HG02759 (cell line): ENCODE data around the gene HYDIN.
"Not testable (repeated sequence)": the region's sequence is repeated elsewhere in the genome, so short reads cannot be mapped to it uniquely, and the experiment has no call there.

Experiments used
- ATAC-seq: cut with Tn5 transposase; IDR thresholded peaks from one replicate; pipeline ENCODE4 v1.9.1; 2021; ENCODE audit warnings: mild to moderate bottlenecking, moderate library complexity; ENCODE audit not compliant: unreplicated experiment

HYDIN gene

DNA sequence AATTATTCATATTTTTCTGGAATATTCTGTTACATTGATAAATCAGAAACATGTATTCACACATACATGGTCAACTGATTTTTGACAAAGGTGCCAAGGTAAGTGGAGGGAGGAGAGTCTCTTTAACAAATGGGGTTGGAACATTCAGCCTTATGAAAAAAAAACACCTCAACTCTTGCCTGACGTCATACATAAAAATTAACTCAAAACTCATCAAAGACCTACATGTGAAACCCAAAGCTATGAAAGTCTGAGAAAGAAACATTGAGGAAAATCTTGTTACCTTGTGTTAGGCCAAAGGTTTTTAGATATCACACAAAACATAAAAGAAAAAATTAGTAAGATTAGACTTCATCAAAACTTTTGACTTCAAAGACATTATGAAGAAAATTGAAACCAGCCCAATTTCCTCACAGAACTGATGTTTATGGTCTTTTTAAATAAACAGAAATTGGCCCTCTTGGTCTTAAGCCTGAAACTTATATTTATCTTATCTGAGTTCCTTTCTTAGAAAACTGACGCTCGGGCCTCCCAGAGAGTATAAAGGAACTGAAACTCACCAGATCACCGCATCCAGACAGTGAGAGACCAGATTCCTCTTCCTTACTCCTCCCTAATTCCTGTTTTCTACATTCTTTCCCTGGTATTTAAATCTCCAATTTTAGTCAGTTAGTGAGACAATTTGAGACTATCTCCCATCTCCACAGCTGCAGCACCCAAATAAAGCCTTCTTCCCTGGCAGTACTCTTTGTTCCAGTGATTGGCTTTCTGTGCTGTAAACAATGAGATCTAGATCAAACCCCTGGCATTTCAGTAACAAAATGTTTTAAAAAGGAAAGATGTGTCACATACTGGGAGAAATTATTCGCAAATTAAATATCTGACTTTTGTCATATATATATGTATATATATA lies 4.0 kb downstream of the HYDIN start:
- no peak for ATAC-seq

DNA sequence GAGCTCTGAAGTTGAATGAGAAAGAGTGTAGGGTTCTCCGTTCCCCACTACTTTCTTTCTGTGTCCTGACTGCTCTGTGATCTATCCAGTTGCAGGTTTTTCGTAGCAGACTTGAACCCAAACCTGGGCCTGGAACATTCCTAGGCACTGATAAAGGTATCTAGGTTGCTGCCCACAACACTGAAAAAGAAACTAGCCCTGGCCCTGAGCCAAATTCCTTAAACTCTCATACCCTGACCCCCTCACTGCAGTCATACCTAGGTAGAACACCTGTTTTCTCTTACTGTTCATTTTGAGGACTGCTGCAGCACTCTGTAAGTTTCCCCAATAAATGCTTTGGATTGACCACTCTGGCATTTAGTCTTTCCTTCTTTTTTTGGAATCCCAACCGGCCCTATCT lies 5.4 kb downstream of the HYDIN start:
- no peak for ATAC-seq

DNA sequence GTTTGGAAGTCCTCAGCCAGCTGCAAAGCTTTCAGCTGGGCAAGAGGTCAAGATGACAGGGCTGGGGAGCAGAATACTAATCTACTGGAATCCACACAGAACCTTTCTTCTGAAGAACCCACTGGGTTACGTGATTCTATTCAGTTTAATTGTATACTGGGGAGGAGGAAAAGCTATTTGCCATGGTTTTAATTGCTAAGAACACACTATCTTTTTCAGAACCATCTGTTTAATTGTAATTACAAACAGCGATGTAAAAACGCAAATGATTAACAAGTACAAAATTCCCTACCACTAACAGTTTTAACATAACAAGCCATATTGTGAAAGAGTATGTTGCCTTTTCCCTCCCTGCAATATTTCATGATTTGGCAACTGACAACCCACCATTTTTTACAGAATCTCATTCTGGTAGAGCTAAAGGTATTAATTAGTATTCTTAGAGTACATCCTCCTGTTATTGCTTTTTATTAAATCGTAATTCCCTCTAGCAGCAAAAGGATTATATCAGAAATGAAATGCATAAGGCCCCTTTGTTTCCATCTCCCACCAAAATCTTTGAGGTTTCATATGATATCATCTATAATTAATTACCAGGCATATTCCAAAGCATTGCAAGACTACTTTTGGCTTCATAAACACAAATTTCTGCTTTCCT lies 12.1 kb downstream of the HYDIN start:
- ATAC-seq = no peak

DNA sequence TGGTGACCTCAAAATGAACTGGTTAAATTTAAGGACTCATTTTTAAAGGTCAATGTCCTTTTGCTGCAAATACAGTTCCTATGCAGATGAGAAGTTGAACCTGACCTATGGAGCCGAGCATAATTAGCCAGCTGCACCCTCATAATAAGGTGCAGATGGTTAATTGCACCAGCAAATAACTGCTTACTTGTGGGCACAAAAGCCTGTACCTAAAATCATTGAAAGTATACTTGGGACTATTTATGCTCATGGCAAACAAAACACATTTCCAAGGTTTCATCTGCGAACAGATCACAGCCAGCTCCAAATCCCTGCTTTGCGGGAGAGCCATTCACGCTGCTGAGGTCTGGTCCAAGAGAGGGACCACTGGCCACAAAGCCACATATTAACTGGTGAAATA lies 13.0 kb downstream of the HYDIN start:
- ATAC-seq = no peak

DNA sequence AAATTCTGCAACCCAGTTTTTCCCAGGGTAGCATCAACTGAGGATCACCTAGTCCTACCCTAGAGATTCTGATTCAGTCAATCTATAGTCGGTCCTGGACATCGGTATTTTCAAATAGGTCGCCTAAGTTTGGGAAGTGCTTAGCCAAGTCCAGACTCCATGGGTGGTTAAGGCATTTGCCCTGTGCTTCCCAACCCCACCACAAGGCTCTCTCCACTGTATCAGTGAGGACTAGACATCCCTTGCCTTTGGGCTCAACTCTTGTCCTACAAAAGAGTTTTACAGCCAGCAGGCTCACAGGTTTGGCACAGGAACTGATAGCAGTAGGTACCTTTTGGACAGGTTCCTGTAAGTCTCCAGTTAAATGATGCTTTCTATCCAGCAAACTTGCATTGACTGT lies 13.8 kb downstream of the HYDIN start:
- no peak for ATAC-seq

GRCh38 chr16:71214746-71215381 lies 15.7 kb downstream of the HYDIN start:
- ATAC-seq = no peak

DNA sequence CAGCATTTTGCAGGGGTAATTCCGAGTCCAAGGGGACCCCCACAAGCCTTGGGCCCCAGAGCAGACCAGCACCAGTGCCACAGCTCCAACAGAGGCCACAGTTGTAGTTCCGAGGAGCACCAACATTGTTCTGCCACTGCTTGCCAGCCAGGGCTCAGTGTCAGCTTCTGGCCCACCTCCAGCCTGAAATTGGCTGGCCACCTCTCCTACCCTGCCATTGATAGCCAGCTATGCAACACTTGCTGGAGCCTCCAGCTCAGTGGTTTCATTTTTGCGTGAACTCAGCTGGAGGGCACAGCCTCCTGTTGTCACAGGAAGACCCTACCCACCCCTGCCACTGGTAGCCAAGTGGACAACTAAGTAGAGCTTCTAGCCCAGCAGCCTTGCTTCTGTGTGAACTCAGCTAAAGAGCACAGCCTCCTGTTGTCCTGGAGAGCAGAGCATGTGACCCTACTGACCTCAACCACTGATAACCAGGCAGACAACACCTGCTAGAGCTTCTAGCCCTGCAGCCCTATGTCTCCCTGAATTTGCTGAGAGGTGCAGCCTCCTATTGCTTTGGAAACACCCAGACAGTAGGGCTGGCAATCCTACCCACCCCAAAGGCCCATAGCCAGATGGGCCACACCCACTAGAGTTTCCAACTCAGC lies 24.9 kb downstream of the HYDIN start:
- ATAC-seq = no peak

GRCh38 chr16:71203631-71204030 lies 26.9 kb downstream of the HYDIN start:
- ATAC-seq = no peak

- no peak for ATAC-seq
These were observed 29.0 kb downstream of the HYDIN start for GRCh38 chr16:71201556-71201955.

- no peak for ATAC-seq
These were observed 29.5 kb downstream of the HYDIN start for GRCh38 chr16:71201054-71201453.

GRCh38 chr16:71198408-71198807 lies 32.1 kb downstream of the HYDIN start:
- no peak for ATAC-seq

GRCh38 chr16:71192387-71192786 lies 38.1 kb downstream of the HYDIN start:
- no peak for ATAC-seq

- no peak for ATAC-seq
These were observed 41.4 kb downstream of the HYDIN start for GRCh38 chr16:71188956-71189712.

DNA sequence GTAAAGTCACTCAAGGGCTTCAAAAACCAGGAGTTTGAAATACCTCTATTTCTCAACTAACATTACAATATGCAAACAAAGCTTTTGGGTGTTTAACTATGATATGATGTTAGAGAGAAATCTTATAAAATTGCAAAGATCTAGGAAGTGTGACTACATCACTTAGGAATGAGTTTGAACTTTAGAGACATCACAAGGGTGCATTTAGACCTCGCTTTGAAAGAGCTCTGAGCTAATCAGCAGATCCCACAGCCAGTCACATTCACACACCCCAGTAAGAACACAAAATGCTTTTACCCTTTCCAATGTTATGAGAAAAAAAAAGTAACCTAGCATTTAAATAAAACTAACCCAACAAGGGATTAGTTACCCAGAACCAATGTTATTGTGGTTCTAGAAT lies 45.2 kb downstream of the HYDIN start:
- ATAC-seq = no peak

DNA sequence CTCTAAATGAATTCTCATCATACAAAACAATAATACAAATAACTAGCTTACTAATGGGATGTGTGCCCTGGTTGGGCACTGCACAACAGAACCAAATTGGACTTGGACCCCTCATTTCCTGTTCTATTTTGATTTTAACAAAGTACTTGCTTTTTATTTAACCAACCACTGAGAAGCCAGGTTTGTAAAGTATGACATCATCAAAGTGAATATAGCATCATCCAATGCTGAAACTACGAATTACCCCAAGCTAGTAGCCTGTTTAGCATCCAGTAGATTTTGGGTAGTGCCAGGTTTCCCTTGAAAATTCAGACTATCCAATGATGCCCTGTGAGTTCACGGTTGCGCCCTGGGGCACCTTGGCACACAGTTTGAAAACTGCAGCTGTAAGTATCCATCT lies 51.0 kb downstream of the HYDIN start:
- ATAC-seq = no peak

DNA sequence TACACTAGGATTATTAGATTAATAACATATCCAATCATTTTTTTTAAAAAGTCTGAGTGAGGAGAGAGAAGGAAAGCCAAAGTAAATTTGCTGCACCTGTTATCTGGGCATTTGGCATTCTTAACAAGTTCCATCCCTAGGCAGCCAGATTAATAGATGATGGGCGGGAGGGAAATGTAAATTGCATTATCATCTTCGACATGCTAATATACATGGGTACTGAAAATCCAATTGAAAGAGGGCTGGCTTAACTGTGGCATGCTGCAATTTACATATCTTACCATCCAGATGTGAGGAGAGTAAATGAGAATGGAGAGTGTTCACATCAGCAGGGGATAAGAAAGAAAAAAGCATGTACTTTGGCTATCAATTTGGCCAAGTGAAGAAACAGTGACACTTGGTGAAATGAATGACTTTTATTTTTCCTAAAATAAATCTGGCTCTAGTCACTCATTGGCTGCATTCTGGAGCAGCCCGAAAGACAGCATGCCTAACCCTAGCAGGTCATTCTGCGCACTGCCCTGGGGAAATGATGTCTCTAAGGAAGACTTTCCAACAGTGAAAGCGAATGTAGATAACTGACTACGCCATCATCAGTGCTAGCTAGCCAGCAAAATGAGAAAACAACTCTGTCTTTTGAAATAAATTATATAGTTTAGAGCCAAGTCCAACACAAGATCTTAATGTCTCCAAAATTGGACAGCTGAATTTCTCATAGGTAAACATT lies 57.9 kb downstream of the HYDIN start:
- ATAC-seq = no peak

GRCh38 chr16:71161007-71161406 lies 69.5 kb downstream of the HYDIN start:
- ATAC-seq = not testable (repeated sequence)

DNA sequence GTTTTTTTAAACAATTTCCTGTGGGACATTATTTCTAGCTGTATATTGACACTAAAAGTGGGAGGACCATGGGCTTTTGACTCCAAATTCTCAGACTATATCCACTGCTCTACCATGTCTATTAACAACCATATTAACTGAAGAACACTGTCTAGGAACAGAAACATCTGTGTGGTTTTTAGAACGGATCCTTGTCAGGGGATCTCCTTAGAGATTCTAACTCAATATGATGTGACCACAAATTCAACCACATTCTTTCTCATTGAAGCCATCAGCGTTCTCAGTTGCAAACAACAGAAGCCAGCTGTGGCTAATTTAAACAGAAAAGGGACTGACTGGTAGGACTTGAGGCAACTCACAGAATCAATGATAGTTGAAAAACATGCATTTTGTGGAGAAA lies 73.2 kb downstream of the HYDIN start:
- ATAC-seq = not testable (repeated sequence)

- ATAC-seq = not testable (repeated sequence)
These were observed 77.2 kb downstream of the HYDIN start for GRCh38 chr16:71153329-71153728.

GRCh38 chr16:71151654-71152053 lies 78.9 kb downstream of the HYDIN start:
- ATAC-seq = not testable (repeated sequence)
